Neural progenitor cell (in vitro differentiated cells): ENCODE measurements around the gene GORAB. TPM values are rescaled to one million over a fixed set of nuclear protein-coding genes. Genes with fewer than 3 reads are reported as not detected.

ENCODE experiments used
- DNase-seq: peaks from one replicate; pipeline ENCODE4 v3.0.0-alpha.2; 2016; ENCODE audit warnings: low spot score
- H2AFZ ChIP-seq: fragments of 200-600 bp; sonication (generic); replicated peaks from 2 replicates; pipeline ENCODE4 v1.6.1; 2016; ENCODE audit warnings: antibody characterized with exemption
- H3F3A ChIP-seq: fragments of 200-600 bp; sonication (generic); 2 replicates; pipeline ENCODE4 v1.6.1; 2016; ENCODE audit warnings: antibody characterized with exemption, low read depth
- H3K27ac ChIP-seq: fragments of 200-600 bp; sonication (generic); 2 replicates; pipeline ENCODE4 v1.5.1; 2016; ENCODE audit warnings: mild to moderate bottlenecking
- H3K27me3 ChIP-seq: fragments of 200-600 bp; sonication (generic); 2 replicates; pipeline ENCODE4 v1.6.1; 2016; ENCODE audit warnings: mild to moderate bottlenecking, moderate library complexity
- H3K36me3 ChIP-seq: fragments of 200-600 bp; sonication (generic); 2 replicates; pipeline ENCODE4 v1.5.1; 2016
- H3K4me1 ChIP-seq: fragments of 200-600 bp; sonication (generic); 2 replicates; pipeline ENCODE4 v1.6.1; 2016; ENCODE audit warnings: mixed run types
- H3K4me2 ChIP-seq: fragments of 200-600 bp; sonication (generic); 2 replicates; pipeline ENCODE4 v1.6.1; 2016
- H3K4me3 ChIP-seq: fragments of 200-600 bp; sonication (generic); 2 replicates; pipeline ENCODE4 v1.5.1; 2016
- H3K79me2 ChIP-seq: fragments of 200-600 bp; sonication (generic); 2 replicates; pipeline ENCODE4 v1.6.1; 2016; ENCODE audit warnings: low read depth
- H3K9ac ChIP-seq: fragments of 200-600 bp; sonication (generic); 2 replicates; pipeline ENCODE4 v1.6.1; 2016
- H3K9me3 ChIP-seq: fragments of 200-600 bp; sonication (generic); 2 replicates; pipeline ENCODE4 v1.5.1; 2016; ENCODE audit warnings: low read depth
- H4K20me1 ChIP-seq: fragments of 200-600 bp; sonication (generic); 2 replicates; pipeline ENCODE4 v1.6.1; 2016; ENCODE audit warnings: low read depth
- H3K27ac Mint-ChIP-seq: 3 replicates; pipeline ENCODE4 v1.8.0; 2021; ENCODE audit warnings: mixed read lengths
- H3K27me3 Mint-ChIP-seq: 2 replicates; pipeline ENCODE4 v1.8.0; 2022; ENCODE audit warnings: low read depth, mild to moderate bottlenecking, inconsistent platforms, moderate library complexity, mixed read lengths; ENCODE audit not compliant: insufficient read depth
- H3K36me3 Mint-ChIP-seq: 3 replicates; pipeline ENCODE4 v1.8.0; 2021; ENCODE audit warnings: mixed read lengths
- H3K4me1 Mint-ChIP-seq: 3 replicates; pipeline ENCODE4 v1.8.0; 2021; ENCODE audit warnings: mixed read lengths
- H3K4me3 Mint-ChIP-seq: 3 replicates; pipeline ENCODE4 v1.8.0; 2021; ENCODE audit warnings: mild to moderate bottlenecking, moderate library complexity, mixed read lengths
- H3K9me3 Mint-ChIP-seq: 3 replicates; pipeline ENCODE4 v1.8.0; 2020; ENCODE audit warnings: mixed read lengths
- EZH2 ChIP-seq: fragments of 200-600 bp; sonication (generic); IDR thresholded peaks from 2 replicates; pipeline ENCODE4 v1.6.1; 2017; ENCODE audit warnings: antibody characterized with exemption, mild to moderate bottlenecking, moderate library complexity
- EZH2phosphoT487 ChIP-seq: fragments of 200-600 bp; sonication (generic); IDR thresholded peaks from 2 replicates; pipeline ENCODE4 v1.6.1; 2017; ENCODE audit warnings: antibody characterized with exemption
- total RNA-seq: library from RNA; depleted of rRNA; stranded (reverse); fragments of >200 nt; gene quantifications from 2 replicates; pipeline ENCODE4 v1.2.3, GENCODE V29; 2015; ENCODE audit warnings: low replicate concordance
- TF ChIP-seq, protein P1 (sequence below): fragments of 200-600 bp; sonication (generic); IDR thresholded peaks from 2 replicates; pipeline ENCODE4 v1.5.1; 2017; ENCODE audit warnings: antibody characterized with exemption, mild to moderate bottlenecking

Gene GORAB
- total RNA-seq, 1 donor from 2014 or later = 23.8 TPM

DNA sequence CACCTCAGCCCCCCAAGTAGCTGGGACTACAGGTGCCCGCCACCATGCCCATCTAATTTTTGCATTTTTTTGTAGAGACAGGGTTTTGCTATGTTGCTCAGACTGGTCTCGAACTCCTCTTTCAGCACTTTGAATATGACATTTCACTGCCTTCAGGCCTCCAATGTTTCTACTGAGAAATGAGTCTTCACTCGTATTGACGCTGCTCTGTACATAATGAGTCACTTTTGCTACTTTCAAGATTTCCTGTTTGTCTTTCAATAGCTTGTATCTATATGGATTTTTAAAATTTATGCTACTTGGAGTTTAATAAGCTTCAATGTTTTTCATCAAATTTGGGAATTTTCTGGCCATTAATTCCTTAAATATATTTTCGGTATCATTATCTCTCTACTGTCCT, 64.7 kb downstream of the GORAB start:
- no peak overlapping the region for H3K27ac ChIP-seq
- no peaks in the 10 kb centered on the region for H3K36me3 Mint-ChIP-seq

DNA sequence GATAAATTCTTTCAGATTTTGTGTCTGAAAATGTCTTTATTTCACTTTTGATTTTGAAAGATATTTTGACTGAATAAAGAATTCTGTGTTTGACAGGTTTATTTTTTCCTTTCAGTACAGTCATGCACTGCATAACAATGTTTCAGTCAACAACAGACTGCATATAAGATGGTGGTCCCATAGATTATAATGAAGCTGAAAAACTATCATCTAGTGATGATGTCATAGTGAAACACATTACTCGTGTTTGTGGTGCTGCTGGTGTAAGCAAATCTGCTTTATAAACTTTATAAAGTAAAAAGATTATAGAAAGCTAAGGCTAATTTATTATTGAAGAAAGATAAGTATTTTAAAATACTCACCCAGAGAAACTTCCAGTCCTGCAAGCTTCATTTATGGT, 66.7 kb downstream of the GORAB start:
- Histone ChIP-seq H3K79me2 (no peaks in the 10 kb centered on the region), H2AFZ (no peak overlapping the region), H3K27me3 (no peaks in the 10 kb centered on the region), H4K20me1 (no peaks in the 10 kb centered on the region), H3K4me1 (no peaks in the 10 kb centered on the region), H3F3A (no peaks in the 10 kb centered on the region), H3K36me3 (no peaks in the 10 kb centered on the region), H3K4me3 (no peak overlapping the region), H3K9me3 (no peaks in the 10 kb centered on the region), H3K4me2 (no peak overlapping the region), H3K27ac (no peak overlapping the region), H3K9ac (no peak overlapping the region)
- Mint-ChIP-seq H3K27ac (no peak overlapping the region), H3K9me3 (peaks cover 13% of the 10 kb centered on the region), H3K27me3 (peaks cover 2% of the 10 kb centered on the region), H3K4me1 (no peaks in the 10 kb centered on the region), H3K36me3 (peaks cover 6% of the 10 kb centered on the region), H3K4me3 (no peak overlapping the region)
- DNase-seq = no peak
- TF ChIP-seq EZH2phosphoT487 (no peak), EZH2 (no peak)
- TF ChIP-seq, protein P1, sequence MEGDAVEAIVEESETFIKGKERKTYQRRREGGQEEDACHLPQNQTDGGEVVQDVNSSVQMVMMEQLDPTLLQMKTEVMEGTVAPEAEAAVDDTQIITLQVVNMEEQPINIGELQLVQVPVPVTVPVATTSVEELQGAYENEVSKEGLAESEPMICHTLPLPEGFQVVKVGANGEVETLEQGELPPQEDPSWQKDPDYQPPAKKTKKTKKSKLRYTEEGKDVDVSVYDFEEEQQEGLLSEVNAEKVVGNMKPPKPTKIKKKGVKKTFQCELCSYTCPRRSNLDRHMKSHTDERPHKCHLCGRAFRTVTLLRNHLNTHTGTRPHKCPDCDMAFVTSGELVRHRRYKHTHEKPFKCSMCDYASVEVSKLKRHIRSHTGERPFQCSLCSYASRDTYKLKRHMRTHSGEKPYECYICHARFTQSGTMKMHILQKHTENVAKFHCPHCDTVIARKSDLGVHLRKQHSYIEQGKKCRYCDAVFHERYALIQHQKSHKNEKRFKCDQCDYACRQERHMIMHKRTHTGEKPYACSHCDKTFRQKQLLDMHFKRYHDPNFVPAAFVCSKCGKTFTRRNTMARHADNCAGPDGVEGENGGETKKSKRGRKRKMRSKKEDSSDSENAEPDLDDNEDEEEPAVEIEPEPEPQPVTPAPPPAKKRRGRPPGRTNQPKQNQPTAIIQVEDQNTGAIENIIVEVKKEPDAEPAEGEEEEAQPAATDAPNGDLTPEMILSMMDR = no peak

More for the DNA sequence above, 64.7 kb downstream of the GORAB start:
- no peak overlapping the region for H3K27ac Mint-ChIP-seq
- H3K9me3 ChIP-seq = no peaks in the 10 kb centered on the region
- H3K9ac ChIP-seq = no peak overlapping the region
- no peak for DNase-seq
- peaks cover under 1% of the 10 kb centered on the region for H3K9me3 Mint-ChIP-seq
- no peaks in the 10 kb centered on the region for H3K79me2 ChIP-seq
- H3K4me2 ChIP-seq = no peak overlapping the region
- TF ChIP-seq EZH2phosphoT487 = no peak
- TF ChIP-seq, protein P1 = no peak
- TF ChIP-seq EZH2 = no peak
- no peak overlapping the region for H3K4me3 Mint-ChIP-seq
- no peaks in the 10 kb centered on the region for H3K4me1 ChIP-seq
- H3F3A ChIP-seq = no peaks in the 10 kb centered on the region
- H2AFZ ChIP-seq = no peak overlapping the region
- no peaks in the 10 kb centered on the region for H3K27me3 ChIP-seq
- H3K36me3 ChIP-seq = no peaks in the 10 kb centered on the region
- no peaks in the 10 kb centered on the region for H4K20me1 ChIP-seq
- H3K27me3 Mint-ChIP-seq = peaks cover 2% of the 10 kb centered on the region
- no peak overlapping the region for H3K4me3 ChIP-seq
- H3K4me1 Mint-ChIP-seq = peaks cover 2% of the 10 kb centered on the region

DNA sequence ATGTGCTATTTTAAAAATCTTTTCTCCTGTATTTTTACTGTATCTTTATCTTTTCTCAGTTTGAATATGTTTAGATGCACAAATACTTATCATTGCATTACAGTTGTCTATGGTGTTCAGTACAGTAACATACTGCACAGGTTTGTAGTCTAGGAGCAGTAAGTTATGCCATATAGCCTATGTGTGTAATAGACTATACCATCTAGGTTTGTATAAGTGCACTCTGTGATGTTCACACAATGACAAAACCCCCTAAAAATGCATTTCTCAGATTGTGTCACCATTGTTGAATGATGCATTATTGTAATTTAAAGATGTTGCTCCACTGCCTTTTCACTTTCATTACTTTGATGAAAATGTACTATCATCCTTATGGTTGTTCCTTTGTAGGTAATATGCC, 67.1 kb downstream of the GORAB start:
- H3K9me3 Mint-ChIP-seq = peaks cover 13% of the 10 kb centered on the region
- H3K27me3 ChIP-seq = no peaks in the 10 kb centered on the region
- H3K36me3 ChIP-seq = no peaks in the 10 kb centered on the region
- no peak overlapping the region for H2AFZ ChIP-seq
- no peaks in the 10 kb centered on the region for H3F3A ChIP-seq
- no peak overlapping the region for H3K4me3 Mint-ChIP-seq
- no peak overlapping the region for H3K9ac ChIP-seq
- H3K27me3 Mint-ChIP-seq = peaks cover 2% of the 10 kb centered on the region
- TF ChIP-seq EZH2 = no peak
- no peak for TF ChIP-seq EZH2phosphoT487
- TF ChIP-seq, protein P1 = no peak
- H3K36me3 Mint-ChIP-seq = peaks cover 6% of the 10 kb centered on the region
- H3K4me2 ChIP-seq = no peak overlapping the region
- no peaks in the 10 kb centered on the region for H3K4me1 ChIP-seq
- no peaks in the 10 kb centered on the region for H3K4me1 Mint-ChIP-seq
- H4K20me1 ChIP-seq = no peaks in the 10 kb centered on the region
- H3K4me3 ChIP-seq = no peak overlapping the region
- H3K27ac ChIP-seq = no peak overlapping the region
- DNase-seq = no peak
- H3K27ac Mint-ChIP-seq = no peak overlapping the region
- no peaks in the 10 kb centered on the region for H3K9me3 ChIP-seq
- no peaks in the 10 kb centered on the region for H3K79me2 ChIP-seq

DNA sequence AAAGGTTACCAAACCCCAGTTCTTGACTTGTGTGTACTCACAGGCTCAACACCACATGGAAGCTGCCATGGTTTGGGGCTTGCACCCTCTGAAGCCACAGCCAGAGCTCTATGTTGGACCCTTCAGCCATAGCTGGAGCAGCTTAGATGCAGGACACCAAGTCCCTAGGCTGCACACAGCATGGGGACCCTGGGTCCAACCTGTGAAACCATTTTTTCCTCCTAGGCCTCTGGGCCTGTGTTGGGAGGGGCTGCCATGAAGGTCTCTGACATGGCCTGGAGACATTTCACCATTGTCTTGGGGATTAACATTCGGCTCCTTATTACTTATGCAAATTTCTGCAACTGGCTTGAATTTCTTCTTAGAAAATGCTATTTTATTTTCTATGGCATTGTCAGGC, 69.9 kb downstream of the GORAB start:
- Histone ChIP-seq H3K9ac (no peak overlapping the region), H3K4me1 (no peaks in the 10 kb centered on the region), H3K27me3 (no peaks in the 10 kb centered on the region), H4K20me1 (no peaks in the 10 kb centered on the region), H3K79me2 (no peaks in the 10 kb centered on the region), H3K36me3 (no peaks in the 10 kb centered on the region), H3K4me2 (no peak overlapping the region), H3K27ac (no peak overlapping the region), H3F3A (no peaks in the 10 kb centered on the region), H2AFZ (no peak overlapping the region), H3K4me3 (no peak overlapping the region), H3K9me3 (no peaks in the 10 kb centered on the region)
- DNase-seq = no peak
- Mint-ChIP-seq H3K4me3 (no peak overlapping the region), H3K36me3 (peaks cover 6% of the 10 kb centered on the region), H3K4me1 (no peaks in the 10 kb centered on the region), H3K9me3 (peaks cover 13% of the 10 kb centered on the region), H3K27me3 (peaks cover 2% of the 10 kb centered on the region), H3K27ac (no peak overlapping the region)
- TF ChIP-seq EZH2phosphoT487 (no peak), EZH2 (no peak)
- TF ChIP-seq, protein P1 = no peak
